ENCODE results near the gene PXDN.
"Not testable (repeated sequence)": the region's sequence is repeated elsewhere in the genome, so short reads cannot be mapped to it uniquely, and the experiment has no call there.

PXDN gene

DNA sequence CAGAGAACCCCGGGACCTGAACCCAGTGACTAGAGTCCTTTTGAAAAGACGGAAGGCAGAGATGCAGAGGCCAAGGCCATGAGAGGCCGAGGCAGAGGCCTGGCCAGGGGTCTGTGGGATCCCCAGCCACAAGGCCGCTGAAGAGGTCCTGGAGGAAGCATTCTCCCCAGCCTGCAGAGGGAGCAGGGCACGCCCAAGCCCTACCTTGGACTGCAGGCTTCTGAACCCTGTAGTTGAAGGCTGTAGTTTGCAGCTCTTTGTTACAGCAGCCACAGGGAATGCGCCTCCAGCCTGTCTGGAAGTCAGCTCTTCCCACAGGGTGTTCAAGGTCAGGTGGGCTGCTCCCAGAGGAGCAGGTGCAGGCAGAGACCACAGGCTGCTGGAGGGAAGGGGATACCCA is 22.1 kb upstream of the PXDN start:
- H3K27me3 ChIP-seq (ENCODE audit: control insufficient read depth, insufficient read depth, low read length), result no peaks in the 10 kb centered on the region
- no peak overlapping the region for H3K4me3 ChIP-seq (ENCODE audit: low read length)
- H3K27ac ChIP-seq (ENCODE audit: low read length), result no peak overlapping the region
- H3K9me3 ChIP-seq (ENCODE audit: control insufficient read depth, insufficient read depth, low read length), result no peaks in the 10 kb centered on the region
- H3K36me3 ChIP-seq (ENCODE audit: control insufficient read depth, insufficient read depth, low read length), result no peaks in the 10 kb centered on the region
- no CpG with 5 or more reads among the region's 6 CpGs for WGBS (ENCODE audit: insufficient coverage, insufficient read length)
- H3K4me1 ChIP-seq (ENCODE audit: control insufficient read depth, insufficient read depth, low read length), result peaks cover 6% of the 10 kb centered on the region
- DNase-seq (ENCODE audit: low read depth, low spot score), result no peak

DNA sequence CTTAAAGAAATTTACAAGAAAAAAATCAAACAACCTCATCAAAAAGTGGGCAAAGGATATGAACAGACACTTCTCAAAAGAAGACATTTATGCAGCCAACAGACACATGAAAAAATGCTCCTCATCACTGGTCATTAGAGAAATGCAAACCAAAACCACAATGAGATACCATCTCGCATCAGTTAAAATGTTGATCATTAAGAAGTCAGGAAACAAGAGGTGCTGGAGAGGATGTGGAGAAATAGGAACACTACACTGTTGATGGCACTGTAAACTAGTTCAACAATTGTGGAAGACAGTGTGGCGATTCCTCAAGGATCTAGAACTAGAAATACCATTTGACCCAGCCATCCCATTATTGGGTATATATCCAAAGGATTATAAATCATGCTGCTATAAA is 20.9 kb upstream of the PXDN start:
- not testable (repeated sequence) for H3K36me3 ChIP-seq (ENCODE audit: control insufficient read depth, insufficient read depth, low read length); H3K27me3 ChIP-seq (ENCODE audit: control insufficient read depth, insufficient read depth, low read length); H3K27ac ChIP-seq (ENCODE audit: low read length); H3K4me3 ChIP-seq (ENCODE audit: low read length); H3K4me1 ChIP-seq (ENCODE audit: control insufficient read depth, insufficient read depth, low read length); DNase-seq (ENCODE audit: low read depth, low spot score); H3K9me3 ChIP-seq (ENCODE audit: control insufficient read depth, insufficient read depth, low read length)
- no CpG with 5 or more reads among the region's 2 CpGs for WGBS (ENCODE audit: insufficient coverage, insufficient read length)

GRCh38 chr2:1759611-1759930 is 15.3 kb upstream of the PXDN start:
- no peaks in the 10 kb centered on the region for H3K36me3 ChIP-seq (ENCODE audit: control insufficient read depth, insufficient read depth, low read length)
- no peaks in the 10 kb centered on the region for H3K4me1 ChIP-seq (ENCODE audit: control insufficient read depth, insufficient read depth, low read length)
- no peaks in the 10 kb centered on the region; the same call in 1 of the 2 replicates for H3K9me3 ChIP-seq (ENCODE audit: control insufficient read depth, insufficient read depth, low read length)
- H3K27me3 ChIP-seq (ENCODE audit: control insufficient read depth, insufficient read depth, low read length), result no peaks in the 10 kb centered on the region
- WGBS (ENCODE audit: insufficient coverage, insufficient read length), result no CpG with 5 or more reads among the region's 13 CpGs
- H3K4me3 ChIP-seq (ENCODE audit: low read length), result no peak overlapping the region
- no peak for DNase-seq (ENCODE audit: low read depth, low spot score)
- no peak overlapping the region for H3K27ac ChIP-seq (ENCODE audit: low read length)

GRCh38 chr2:1758774-1759610 is 14.7 kb upstream of the PXDN start:
- H3K4me3 ChIP-seq (ENCODE audit: low read length), result no peak overlapping the region
- no peaks in the 10 kb centered on the region for H3K36me3 ChIP-seq (ENCODE audit: control insufficient read depth, insufficient read depth, low read length)
- no peaks in the 10 kb centered on the region for H3K27me3 ChIP-seq (ENCODE audit: control insufficient read depth, insufficient read depth, low read length)
- H3K4me1 ChIP-seq (ENCODE audit: control insufficient read depth, insufficient read depth, low read length), result no peaks in the 10 kb centered on the region
- no peak overlapping the region for H3K27ac ChIP-seq (ENCODE audit: low read length)
- no CpG with 5 or more reads among the region's 26 CpGs for WGBS (ENCODE audit: insufficient coverage, insufficient read length)
- H3K9me3 ChIP-seq (ENCODE audit: control insufficient read depth, insufficient read depth, low read length), result no peaks in the 10 kb centered on the region; the same call in 1 of the 2 replicates
- no peak for DNase-seq (ENCODE audit: low read depth, low spot score)

GRCh38 chr2:1758171-1758570 is 13.9 kb upstream of the PXDN start:
- Histone ChIP-seq H3K27ac (ENCODE audit: low read length) (no peak overlapping the region), H3K4me3 (ENCODE audit: low read length) (no peak overlapping the region), H3K4me1 (ENCODE audit: control insufficient read depth, insufficient read depth, low read length) (no peaks in the 10 kb centered on the region), H3K9me3 (ENCODE audit: control insufficient read depth, insufficient read depth, low read length) (no peaks in the 10 kb centered on the region; the same call in 1 of the 2 replicates), H3K27me3 (ENCODE audit: control insufficient read depth, insufficient read depth, low read length) (no peaks in the 10 kb centered on the region), H3K36me3 (ENCODE audit: control insufficient read depth, insufficient read depth, low read length) (no peaks in the 10 kb centered on the region)
- WGBS (ENCODE audit: insufficient coverage, insufficient read length), result no CpG with 5 or more reads among the region's 5 CpGs
- no peak for DNase-seq (ENCODE audit: low read depth, low spot score)

DNA sequence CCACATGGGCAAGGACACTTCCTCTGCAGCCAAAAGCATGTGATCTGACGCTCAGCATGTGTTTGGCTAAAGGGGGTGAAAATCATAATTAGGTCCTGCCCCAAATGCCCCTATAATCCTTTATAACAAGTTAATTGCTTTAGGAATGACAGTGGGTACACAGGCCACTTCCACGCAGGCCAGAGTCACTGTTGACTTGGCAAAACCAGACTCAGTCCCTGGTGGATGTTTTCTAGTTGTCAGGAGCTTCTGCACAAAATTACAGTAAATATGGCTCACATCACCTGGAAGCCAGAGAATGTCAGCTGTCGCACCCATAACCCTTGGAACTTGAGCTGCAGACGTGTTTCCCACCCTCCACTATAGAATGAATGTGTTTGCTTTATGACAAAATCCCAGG is 13.3 kb upstream of the PXDN start:
- WGBS (ENCODE audit: insufficient coverage, insufficient read length), result no CpG with 5 or more reads among the region's 4 CpGs

GRCh38 chr2:1757146-1757545 is 12.8 kb upstream of the PXDN start:
- H3K4me1 ChIP-seq (ENCODE audit: control insufficient read depth, insufficient read depth, low read length); DNase-seq (ENCODE audit: low read depth, low spot score); H3K27ac ChIP-seq (ENCODE audit: low read length); H3K4me3 ChIP-seq (ENCODE audit: low read length); H3K9me3 ChIP-seq (ENCODE audit: control insufficient read depth, insufficient read depth, low read length); H3K36me3 ChIP-seq (ENCODE audit: control insufficient read depth, insufficient read depth, low read length); H3K27me3 ChIP-seq (ENCODE audit: control insufficient read depth, insufficient read depth, low read length): not testable (repeated sequence)
- no CpG with 5 or more reads among the region's 12 CpGs for WGBS (ENCODE audit: insufficient coverage, insufficient read length)

More for the DNA sequence above, 13.3 kb upstream of the PXDN start:
- no peaks in the 10 kb centered on the region for H3K36me3 ChIP-seq (ENCODE audit: control insufficient read depth, insufficient read depth, low read length)
- H3K9me3 ChIP-seq (ENCODE audit: control insufficient read depth, insufficient read depth, low read length), result no peaks in the 10 kb centered on the region; the same call in 1 of the 2 replicates
- no peaks in the 10 kb centered on the region for H3K4me1 ChIP-seq (ENCODE audit: control insufficient read depth, insufficient read depth, low read length)
- no peak for DNase-seq (ENCODE audit: low read depth, low spot score)
- no peaks in the 10 kb centered on the region for H3K27me3 ChIP-seq (ENCODE audit: control insufficient read depth, insufficient read depth, low read length)
- no peak overlapping the region for H3K4me3 ChIP-seq (ENCODE audit: low read length)
- no peak overlapping the region for H3K27ac ChIP-seq (ENCODE audit: low read length)

DNA sequence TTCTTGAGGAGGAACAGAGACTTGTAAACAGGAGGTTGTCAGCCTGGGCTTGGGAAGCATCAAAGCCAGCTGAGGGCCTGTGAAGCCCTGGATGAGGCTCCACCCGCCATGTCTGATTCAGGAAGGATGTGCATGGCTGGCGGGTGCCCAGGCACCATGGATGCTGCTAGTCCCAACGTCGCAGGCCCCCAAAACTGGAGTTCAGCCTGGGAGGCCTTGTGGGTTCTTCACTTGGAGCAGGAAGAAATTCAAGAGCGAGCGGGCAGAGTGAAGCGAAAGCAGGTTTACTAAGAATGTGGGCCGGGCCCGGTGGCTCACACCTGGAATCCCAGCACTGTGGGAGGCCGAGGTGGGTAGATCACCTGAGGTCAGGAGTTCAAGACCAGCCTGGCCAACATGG is 12.1 kb upstream of the PXDN start:
- no peaks in the 10 kb centered on the region for H3K36me3 ChIP-seq (ENCODE audit: control insufficient read depth, insufficient read depth, low read length)
- H3K4me1 ChIP-seq (ENCODE audit: control insufficient read depth, insufficient read depth, low read length), result no peaks in the 10 kb centered on the region
- no peak overlapping the region for H3K4me3 ChIP-seq (ENCODE audit: low read length)
- no CpG with 5 or more reads among the region's 10 CpGs for WGBS (ENCODE audit: insufficient coverage, insufficient read length)
- no peak overlapping the region for H3K27ac ChIP-seq (ENCODE audit: low read length)
- H3K27me3 ChIP-seq (ENCODE audit: control insufficient read depth, insufficient read depth, low read length), result no peaks in the 10 kb centered on the region
- DNase-seq (ENCODE audit: low read depth, low spot score), result no peak
- H3K9me3 ChIP-seq (ENCODE audit: control insufficient read depth, insufficient read depth, low read length), result no peaks in the 10 kb centered on the region; the same call in 1 of the 2 replicates

GRCh38 chr2:1755436-1756191 is 11.3 kb upstream of the PXDN start:
- no peaks in the 10 kb centered on the region; the same call in 1 of the 2 replicates for H3K9me3 ChIP-seq (ENCODE audit: control insufficient read depth, insufficient read depth, low read length)
- H3K4me3 ChIP-seq (ENCODE audit: low read length), result no peak overlapping the region
- H3K4me1 ChIP-seq (ENCODE audit: control insufficient read depth, insufficient read depth, low read length), result peaks cover 3% of the 10 kb centered on the region; the same call in 1 of the 2 replicates
- H3K27ac ChIP-seq (ENCODE audit: low read length), result no peak overlapping the region
- no CpG with 5 or more reads among the region's 18 CpGs for WGBS (ENCODE audit: insufficient coverage, insufficient read length)
- DNase-seq (ENCODE audit: low read depth, low spot score), result no peak
- H3K36me3 ChIP-seq (ENCODE audit: control insufficient read depth, insufficient read depth, low read length), result no peaks in the 10 kb centered on the region
- no peaks in the 10 kb centered on the region for H3K27me3 ChIP-seq (ENCODE audit: control insufficient read depth, insufficient read depth, low read length)

DNA sequence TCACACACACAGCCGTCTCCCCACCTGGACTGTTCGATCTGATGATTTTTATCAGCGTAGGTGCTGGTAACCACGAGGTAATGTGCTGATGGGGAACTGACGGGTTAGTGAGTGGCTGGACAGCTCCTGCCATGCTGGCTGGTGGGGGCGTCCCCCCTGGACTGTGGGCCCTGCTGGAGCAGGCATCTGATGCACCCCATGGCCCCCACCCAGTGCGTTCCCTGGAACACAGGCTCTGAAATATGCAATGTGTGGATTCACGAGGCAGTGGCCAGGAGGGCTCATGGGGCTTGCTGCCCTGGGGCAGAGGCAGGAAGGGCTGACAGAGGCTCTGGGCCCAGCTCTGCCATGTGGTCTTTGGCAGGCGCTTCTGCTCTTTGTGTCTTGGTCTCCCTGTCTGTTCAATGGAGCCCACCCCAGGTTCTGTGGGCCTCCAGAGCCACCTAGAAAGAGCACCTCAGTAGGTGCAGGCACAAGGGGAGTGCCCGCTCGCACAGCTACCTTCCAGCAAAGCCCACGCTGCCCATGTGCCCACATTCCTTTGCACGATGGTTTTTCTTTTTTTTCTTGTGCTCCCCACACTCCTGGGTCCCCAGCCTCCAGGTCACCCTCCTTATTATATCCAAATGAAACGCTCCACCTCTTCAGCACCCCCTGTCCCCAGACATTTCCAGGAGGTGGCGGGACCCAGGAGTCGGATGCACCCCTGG is 10.3 kb upstream of the PXDN start:
- DNase-seq (ENCODE audit: low read depth, low spot score), result no peak
- Histone ChIP-seq H3K36me3 (ENCODE audit: control insufficient read depth, insufficient read depth, low read length) (no peaks in the 10 kb centered on the region), H3K4me3 (ENCODE audit: low read length) (no peak overlapping the region), H3K27me3 (ENCODE audit: control insufficient read depth, insufficient read depth, low read length) (no peaks in the 10 kb centered on the region), H3K9me3 (ENCODE audit: control insufficient read depth, insufficient read depth, low read length) (no peaks in the 10 kb centered on the region; the same call in 1 of the 2 replicates), H3K4me1 (ENCODE audit: control insufficient read depth, insufficient read depth, low read length) (peaks cover 3% of the 10 kb centered on the region; the same call in 1 of the 2 replicates), H3K27ac (ENCODE audit: low read length) (no peak overlapping the region)
- WGBS (ENCODE audit: insufficient coverage, insufficient read length), result no CpG with 5 or more reads among the region's 16 CpGs
